Heart left ventricle (tissue), 16 donors: ENCODE results near the gene GYS1. TPM values are rescaled to one million over a fixed set of nuclear protein-coding genes. Genes with fewer than 3 reads are reported as not detected.
"Not testable (repeated sequence)": the region's sequence is repeated elsewhere in the genome, so short reads cannot be mapped to it uniquely, and the experiment has no call there.

ENCODE experiments used
- ATAC-seq, 4 donors: fragments of 200-7000 bp; cut with Tn5 transposase; one replicate each; pipeline ENCODE4 v1.9.1; 2020 to 2022; ENCODE audit warnings: moderate library complexity in 4 of 4, mild to moderate bottlenecking in 3 of 4, moderate number of reproducible peaks in 1 of 4
- DNase-seq, 5 donors: peaks; one replicate each; pipeline ENCODE4 v3.0.0-alpha.2; 2020
- H3K27ac ChIP-seq, 12 donors: fragments of 200-600 bp; sonication (generic) in 4 of 12; one replicate each; pipeline versions ENCODE4 v1.5.0 to v1.8.0; 2016 to 2022; ENCODE audit warnings: mild to moderate bottlenecking in 2 of 12
- H3K27me3 ChIP-seq, 9 donors: fragments of 200-600 bp; sonication (generic) in 2 of 9; one replicate each; pipeline versions ENCODE4 v1.5.1 to v1.8.0; 2016 to 2022; ENCODE audit warnings: mild to moderate bottlenecking in 3 of 9
- H3K36me3 ChIP-seq, 9 donors: fragments of 200-600 bp; sonication (generic) in 2 of 9; one replicate each; pipeline versions ENCODE4 v1.5.0 to v1.8.0; 2018 to 2022; ENCODE audit warnings: mild to moderate bottlenecking in 2 of 9
- H3K4me1 ChIP-seq, 12 donors: fragments of 200-600 bp; sonication (generic) in 4 of 12; one replicate each; pipeline versions ENCODE4 v1.5.0 to v1.8.0; 2016 to 2022; ENCODE audit warnings: mild to moderate bottlenecking in 3 of 12
- H3K4me3 ChIP-seq, 12 donors: fragments of 200-600 bp; sonication (generic) in 4 of 12; one replicate each; pipeline versions ENCODE4 v1.5.0 to v1.8.0; 2017 to 2022; ENCODE audit warnings: mild to moderate bottlenecking in 9 of 12, moderate library complexity in 4 of 12
- H3K9me3 ChIP-seq, 12 donors: fragments of 200-600 bp; sonication (generic) in 4 of 12; one replicate each; pipeline versions ENCODE4 v1.5.0 to v1.8.0; 2016 to 2022; ENCODE audit warnings: mild to moderate bottlenecking in 1 of 12
- CTCF ChIP-seq, 12 donors: fragments of 200-600 bp; sonication (generic) in 4 of 12; IDR thresholded peaks; one replicate each; pipeline versions ENCODE4 v1.5.0 to v1.8.0; 2018 to 2022; ENCODE audit warnings: antibody characterized with exemption in 12 of 12, mild to moderate bottlenecking in 5 of 12
- POLR2A ChIP-seq, 2 donors: fragments of 450-650 bp; IDR thresholded peaks; one replicate each; pipeline ENCODE4 v1.6.1; 2017; ENCODE audit warnings: antibody characterized with exemption in 2 of 2, mild to moderate bottlenecking in 2 of 2, moderate library complexity in 2 of 2
- WGBS, 4 donors: extraction: QIAGEN DNeasy Blood & Tissue Kit in 2 of 4; methylation state at CpG; one replicate each; pipeline versions ENCODE4 v1.1.5 to v1.1.7; 2013 to 2018; 5-methylcytosine and 5-hydroxymethylcytosine counted together
- intact Hi-C, 10 donors: fragments of 100-400 bp; cut with DNase I; formaldehyde crosslinking; loops; one replicate each; pipeline versions ENCODE4 v1.11.1 to v1.14.2; 2022
- polyA plus RNA-seq, 2 donors: library from polyadenylated mRNA; stranded (reverse); fragments of 200-250 nt; gene quantifications; one replicate each; pipeline ENCODE4 v1.2.3, GENCODE V29; 2013
- total RNA-seq, 9 donors: library from RNA; depleted of rRNA in 2 of 9; stranded (reverse); fragments of >200 nt in 2 of 9; fragmentation: NEBNext Ultra II Directional in 3 of 9; extraction: Animal tissue kit (Norgen Biotek cat#: 25700) in 3 of 9; gene quantifications; one replicate each; pipeline versions ENCODE4 v1.1.0 to v1.2.4, GENCODE V29; 2016 to 2023
- donor health status: ischemic (EF 13 %, LVEDD 7.1; RV severe dilation, severe dysfunction).
- donor health status: healthy with polysubstance abuse.
- donor health status: DM: no; HTN: yes; CAD: no.
- donor health status: DM: no; HTN: no; CAD: no.
- donor health status: ischemic (EF 25% LVEDD 6.9; RV normal size, moderate dysfunction).
- donor health status: ischemic (EF 25% LVEDD 5.7; RV mildly dilated, moderate dysfunction).
- donor health status: healthy.
- donor health status: DM: yes; HTN: yes; CAD: no.
- donor health status: ischemic (EF 35%, LVEDD 5.7; RV mildly dilated, moderate dysfunction).
- donor health status: nonischemic (EF 11% LVEDD 7.7; RV severe dilation, severe dysfunction).
- donor health status: DM: yes; HTN: yes; CAD: no.
- donor health status: PGD.
- donor health status: ischemic (EF 29% LVEDD 5.4; RV normal size, mild dysfunction).
- donor health status: nonischemic (EF 23%, LVEDD 6.1; RV moderate dilation, normal function).

GYS1 gene
- total and polyA plus RNA-seq, 11 donors, result 114 to 264 (median 170) TPM

GRCh38 chr19:48933382-48933932 lies 59.7 kb downstream of the GYS1 start, which contains the start of gene DHDH:
DHDH (plus strand) TSS chr19:48933699; CDS start chr19:48933722, 23 bp downstream.
- peak; percentile 60 to 86 (median 81) for ATAC-seq

GRCh38 chr19:48928164-48929025 lies 64.7 kb downstream of the GYS1 start:
- Histone ChIP-seq H3K27me3 (peaks cover 0 to 10% (median 0%) of the 10 kb centered on the region in 9 donors), H3K9me3 (no peaks in the 10 kb centered on the region), H3K4me1 (peaks cover 0 to 16% (median 7%) of the 10 kb centered on the region in 12 donors), H3K4me3 (no peak overlapping the region), H3K27ac (no peak overlapping the region), H3K36me3 (peaks cover 0 to 2% (median 0%) of the 10 kb centered on the region in 9 donors)
- WGBS, 4 donors, result 82 to 87% (median 85%) methylated on average over 15 of the region's 15 CpGs
- TF ChIP-seq POLR2A (IDR thresholded peaks at IDR 0.05) (no peak), CTCF (IDR thresholded peaks at IDR 0.05) (no peak)
- intact Hi-C loops, result no loop called here
- no peak for DNase-seq
- no peak for ATAC-seq

More at GRCh38 chr19:48933382-48933932, 59.7 kb downstream of the GYS1 start, which contains the start of gene DHDH:
- Histone ChIP-seq H3K27me3 (peaks cover 0 to 10% (median 0%) of the 10 kb centered on the region in 9 donors), H3K36me3 (no peaks in the 10 kb centered on the region), H3K9me3 (no peaks in the 10 kb centered on the region), H3K4me3 (peak within 1 kb of the TSS; percentile 20 to 66 (median 49)), H3K4me1 (peaks cover 0 to 14% (median 6%) of the 10 kb centered on the region in 12 donors), H3K27ac (no peak within 1 kb of the TSS)
- intact Hi-C loops, result no loop called here
- TF ChIP-seq CTCF (IDR thresholded peaks at IDR 0.05), result no peak
- peak in 1 of 2 donors; percentile 16 for TF ChIP-seq POLR2A (IDR thresholded peaks at IDR 0.05)
- peak; percentile 52 to 85 (median 67) for DNase-seq
- 0 to 1% (median 1%) methylated on average over 28 to 43 of the region's 43 CpGs for whole genome bisulfite sequencing, 4 donors

- DNase-seq, H3K4me3 ChIP-seq, ATAC-seq, H3K36me3 ChIP-seq, H3K27me3 ChIP-seq, H3K9me3 ChIP-seq, intact Hi-C loops: not testable (repeated sequence)
- 85 to 91% (median 90%) methylated on average over 17 of the region's 17 CpGs for WGBS, 4 donors
- peak overlapping the region in 1 of 12 donors; percentile 46 for H3K27ac ChIP-seq
- H3K4me1 ChIP-seq, result peaks cover 0 to 10% (median 6%) of the 10 kb centered on the region in 12 donors
Observed at GRCh38 chr19:48927692-48928091, 65.4 kb downstream of the GYS1 start.

- Histone ChIP-seq H3K36me3 (peaks cover 0 to 14% (median 11%) of the 10 kb centered on the region in 9 donors), H3K27me3 (no peaks in the 10 kb centered on the region), H3K4me1 (peaks cover 0 to 10% (median 6%) of the 10 kb centered on the region in 12 donors), H3K4me3 (peak overlapping the region in 1 of 12 donors; percentile 2), H3K9me3 (no peaks in the 10 kb centered on the region), H3K27ac (peak overlapping the region in 1 of 12 donors; percentile 46)
- ATAC-seq (peak in 3 of 4 donors; percentile 44 to 63 (median 56)), DNase-seq (peak in 1 of 5 donors; percentile 44)
- intact Hi-C loops, result no loop called here
- 12 to 20% (median 18%) methylated on average over 10 of the region's 10 CpGs for WGBS, 4 donors
- TF ChIP-seq CTCF (IDR thresholded peaks at IDR 0.05) (no peak), POLR2A (IDR thresholded peaks at IDR 0.05) (no peak)
Observed at GRCh38 chr19:48926909-48927308, 66.2 kb downstream of the GYS1 start.

GRCh38 chr19:48925890-48926289 lies 67.2 kb downstream of the GYS1 start:
- Histone ChIP-seq H3K4me1 (peaks cover 0 to 10% (median 6%) of the 10 kb centered on the region in 12 donors), H3K36me3 (peaks cover 0 to 24% (median 21%) of the 10 kb centered on the region in 9 donors)
- H3K9me3 ChIP-seq, H3K27me3 ChIP-seq, ATAC-seq, DNase-seq, H3K27ac ChIP-seq, intact Hi-C loops, H3K4me3 ChIP-seq: not testable (repeated sequence)
- WGBS, 4 donors, result 82 to 91% (median 86%) methylated on average over 8 of the region's 8 CpGs
